Suppressor macrophage treated with lipopolysaccharide for 1 hour (primary cell): ENCODE results near the gene TMEM101.
"Not testable (repeated sequence)": the region's sequence is repeated elsewhere in the genome, so short reads cannot be mapped to it uniquely, and the experiment has no call there.

Experiments
- DNase-seq, 3 donors: peaks; one replicate each; pipeline ENCODE4 v3.0.0-alpha.2; 2020 to 2022

The TMEM101 gene

GRCh38 chr17:44023545-44024270 is 8.9 kb upstream of the TMEM101 start:
- DNase-seq: no peak

GRCh38 chr17:44022246-44022645 is 7.5 kb upstream of the TMEM101 start:
- DNase-seq: peak; percentile 19 to 40 (median 39)

GRCh38 chr17:44021227-44021626 is 6.5 kb upstream of the TMEM101 start:
- not testable (repeated sequence) for DNase-seq

GRCh38 chr17:44014133-44014436 is 678 bp downstream of the TMEM101 start:
- DNase-seq: no peak

GRCh38 chr17:44012874-44013273 is 1.9 kb downstream of the TMEM101 start:
- no peak for DNase-seq

GRCh38 chr17:44012391-44012790 is 2.4 kb downstream of the TMEM101 start:
- no peak for DNase-seq

- no peak for DNase-seq
Measured at GRCh38 chr17:44011876-44012275, 2.9 kb downstream of the TMEM101 start.

GRCh38 chr17:44010966-44011647 is 3.7 kb downstream of the TMEM101 start:
- DNase-seq: peak in 1 of 3 donors; percentile 16

GRCh38 chr17:44008205-44008909 is 6.4 kb downstream of the TMEM101 start:
- no peak for DNase-seq

GRCh38 chr17:44007346-44008204 is 7.2 kb downstream of the TMEM101 start:
- peak; percentile 48 to 68 (median 56) for DNase-seq

GRCh38 chr17:44006598-44007345 is 8.0 kb downstream of the TMEM101 start:
- peak; percentile 98 to 100 (median 99) for DNase-seq

- DNase-seq: no peak
Measured at GRCh38 chr17:44006272-44006597, 8.5 kb downstream of the TMEM101 start.

- peak in 2 of 3 donors; percentile 11 to 39 for DNase-seq
Measured at GRCh38 chr17:44005527-44006271, 9.1 kb downstream of the TMEM101 start.

- no peak for DNase-seq
Measured at GRCh38 chr17:44004761-44005526, 9.8 kb downstream of the TMEM101 start.

GRCh38 chr17:44004077-44004760 is 10.5 kb downstream of the TMEM101 start, which contains the start of gene NAGS:
NAGS (plus strand) TSS chr17:44004622; CDS start chr17:44004664, 42 bp downstream.
- DNase-seq: peak in 2 of 3 donors; percentile 20 to 27

GRCh38 chr17:44002141-44002848 is 12.5 kb downstream of the TMEM101 start:
- peak in 2 of 3 donors; percentile 22 to 25 for DNase-seq

GRCh38 chr17:44001461-44001920 is 13.3 kb downstream of the TMEM101 start:
- no peak for DNase-seq

- DNase-seq: no peak
Measured at GRCh38 chr17:44000871-44001460, 13.8 kb downstream of the TMEM101 start.
